IPS-18a (cell line): Measurements from ENCODE around the gene ZNF74.
"Not testable (repeated sequence)": the region's sequence is repeated elsewhere in the genome, so short reads cannot be mapped to it uniquely, and the experiment has no call there.

Source experiments
- H3K27ac ChIP-seq: one replicate; pipeline ENCODE4 v1.5.1; 2013; ENCODE audit warnings: low read length
- H3K27me3 ChIP-seq: one replicate; pipeline ENCODE4 v1.6.1; 2013; ENCODE audit warnings: mild to moderate bottlenecking, low read length; ENCODE audit not compliant: control insufficient read depth, insufficient read depth
- H3K36me3 ChIP-seq: one replicate; pipeline ENCODE4 v1.6.1; 2013; ENCODE audit warnings: low read depth, low read length; ENCODE audit not compliant: control insufficient read depth
- H3K4me1 ChIP-seq: one replicate; pipeline ENCODE4 v1.6.1; 2013; ENCODE audit warnings: low read depth, low read length; ENCODE audit not compliant: control insufficient read depth
- H3K4me3 ChIP-seq: one replicate; pipeline ENCODE4 v1.5.1; 2013; ENCODE audit warnings: low read length
- H3K9ac ChIP-seq: one replicate; pipeline ENCODE4 v1.6.1; 2013; ENCODE audit warnings: mild to moderate bottlenecking, low read length, moderate library complexity
- H3K9me3 ChIP-seq: one replicate; pipeline ENCODE4 v1.6.1; 2013; ENCODE audit warnings: low read depth, low read length; ENCODE audit not compliant: control insufficient read depth

The ZNF74 gene

DNA sequence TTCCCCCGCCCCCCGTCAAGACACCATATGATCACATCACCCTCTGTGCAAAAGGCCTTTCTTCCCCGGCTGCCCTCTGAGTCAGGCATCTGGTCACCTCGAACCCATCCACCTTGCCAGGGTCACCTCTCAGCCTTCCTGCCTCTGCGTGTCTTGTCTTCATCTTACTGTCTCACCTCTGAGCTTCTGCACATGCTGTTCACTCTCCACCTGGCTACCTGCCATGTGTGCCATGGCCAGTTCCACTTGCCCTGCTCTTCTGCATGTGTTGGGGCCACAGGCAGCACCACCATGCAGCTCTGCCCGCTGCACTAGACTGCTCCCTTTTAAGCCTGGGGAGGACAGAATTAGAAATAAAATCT is 9.8 kb downstream of the ZNF74 start:
- peaks cover 47% of the 10 kb centered on the region for H3K36me3 ChIP-seq
- H3K27me3 ChIP-seq = no peaks in the 10 kb centered on the region
- H3K4me1 ChIP-seq = no peaks in the 10 kb centered on the region
- H3K9me3 ChIP-seq = no peaks in the 10 kb centered on the region
- no peak overlapping the region for H3K4me3 ChIP-seq
- H3K27ac ChIP-seq = no peak overlapping the region
- H3K9ac ChIP-seq = no peak overlapping the region

GRCh38 chr22:20404881-20405280 is 10.9 kb downstream of the ZNF74 start:
- no peaks in the 10 kb centered on the region for H3K4me1 ChIP-seq
- H3K9ac ChIP-seq = no peak overlapping the region
- no peaks in the 10 kb centered on the region for H3K27me3 ChIP-seq
- no peaks in the 10 kb centered on the region for H3K9me3 ChIP-seq
- no peak overlapping the region for H3K27ac ChIP-seq
- peaks cover 47% of the 10 kb centered on the region for H3K36me3 ChIP-seq
- no peak overlapping the region for H3K4me3 ChIP-seq

GRCh38 chr22:20405291-20405930 is 11.5 kb downstream of the ZNF74 start:
- Histone ChIP-seq H3K36me3 (peaks cover 45% of the 10 kb centered on the region), H3K9me3 (no peaks in the 10 kb centered on the region), H3K27ac (no peak overlapping the region), H3K27me3 (no peaks in the 10 kb centered on the region), H3K4me3 (no peak overlapping the region), H3K9ac (no peak overlapping the region), H3K4me1 (no peaks in the 10 kb centered on the region)

- H3K36me3 ChIP-seq = peaks cover 41% of the 10 kb centered on the region
These were observed 12.2 kb downstream of the ZNF74 start for GRCh38 chr22:20405931-20406685.

GRCh38 chr22:20406686-20407408 is 12.9 kb downstream of the ZNF74 start:
- H3K36me3 ChIP-seq = peaks cover 39% of the 10 kb centered on the region
- H3K4me3 ChIP-seq = no peak overlapping the region
- no peak overlapping the region for H3K27ac ChIP-seq
- no peaks in the 10 kb centered on the region for H3K9me3 ChIP-seq
- no peak overlapping the region for H3K9ac ChIP-seq
- H3K27me3 ChIP-seq = no peaks in the 10 kb centered on the region
- H3K4me1 ChIP-seq = no peaks in the 10 kb centered on the region

More at GRCh38 chr22:20405931-20406685, 12.2 kb downstream of the ZNF74 start:
- Histone ChIP-seq H3K27ac (no peak overlapping the region), H3K9me3 (no peaks in the 10 kb centered on the region), H3K27me3 (no peaks in the 10 kb centered on the region), H3K9ac (no peak overlapping the region), H3K4me3 (no peak overlapping the region), H3K4me1 (no peaks in the 10 kb centered on the region)

DNA sequence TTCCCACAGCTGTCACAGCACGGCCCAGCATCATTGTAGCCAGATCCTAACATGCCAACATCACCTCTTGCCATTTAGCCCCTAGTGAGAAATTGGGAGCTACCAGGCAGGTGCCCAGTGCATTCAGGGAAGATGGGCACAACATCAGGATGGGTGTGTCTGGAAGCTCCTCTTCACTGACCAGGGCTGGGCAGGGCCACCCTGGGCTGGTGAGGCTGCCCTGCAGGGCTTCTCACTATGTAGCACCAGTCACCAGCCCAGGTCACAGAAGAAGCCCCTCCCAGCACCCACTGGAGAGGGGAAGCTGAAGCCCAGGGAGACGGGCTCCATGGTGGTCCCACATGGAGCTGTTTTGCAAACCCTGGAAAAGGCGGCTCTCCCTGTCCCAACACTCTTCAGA is 13.9 kb downstream of the ZNF74 start:
- Histone ChIP-seq H3K4me3 (no peak overlapping the region), H3K4me1 (no peaks in the 10 kb centered on the region), H3K9ac (no peak overlapping the region), H3K27me3 (no peaks in the 10 kb centered on the region), H3K27ac (no peak overlapping the region), H3K9me3 (no peaks in the 10 kb centered on the region), H3K36me3 (peaks cover 36% of the 10 kb centered on the region)

DNA sequence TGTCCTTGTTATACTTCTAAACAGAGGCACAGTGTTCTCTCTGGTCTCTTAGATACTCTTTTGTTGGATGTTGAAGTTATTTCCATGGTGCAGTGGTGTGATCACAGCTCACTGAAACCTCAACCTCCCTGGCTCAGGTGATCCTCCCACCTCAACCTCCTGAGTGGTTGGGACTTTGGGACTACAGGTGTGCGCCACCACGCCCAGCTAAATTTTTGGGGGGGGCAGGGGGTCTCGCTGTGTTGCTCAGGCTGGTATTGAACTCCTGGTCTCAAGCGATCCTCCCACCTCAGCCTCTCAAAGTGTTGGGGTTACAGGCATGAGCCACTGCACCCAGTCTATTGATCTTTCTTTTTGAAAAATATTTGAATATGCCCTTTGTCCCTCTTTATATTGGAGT is 14.9 kb downstream of the ZNF74 start:
- no peaks in the 10 kb centered on the region for H3K9me3 ChIP-seq
- no peaks in the 10 kb centered on the region for H3K27me3 ChIP-seq
- no peak overlapping the region for H3K9ac ChIP-seq
- no peak overlapping the region for H3K27ac ChIP-seq
- H3K36me3 ChIP-seq = peaks cover 25% of the 10 kb centered on the region
- H3K4me1 ChIP-seq = no peaks in the 10 kb centered on the region
- no peak overlapping the region for H3K4me3 ChIP-seq

DNA sequence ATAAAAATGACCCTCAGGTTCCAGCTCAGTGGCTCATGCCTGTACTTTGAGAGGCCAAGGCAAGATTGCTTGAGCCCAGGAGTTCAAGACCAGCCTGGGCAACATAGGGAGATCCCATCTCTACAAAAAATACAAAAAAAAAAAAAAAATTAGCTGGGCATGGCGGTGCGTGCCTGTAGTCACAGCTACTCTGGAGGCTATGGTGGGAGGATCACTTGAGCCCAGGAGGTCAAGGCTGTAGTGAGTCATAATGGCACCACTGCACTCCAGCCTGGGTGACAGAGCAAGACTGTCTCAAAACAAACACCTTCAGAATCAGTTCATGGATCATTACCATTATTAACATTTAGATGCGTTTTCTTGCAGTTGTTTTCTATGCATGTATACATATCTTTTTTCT is 15.4 kb downstream of the ZNF74 start:
- not testable (repeated sequence) for H3K27me3 ChIP-seq, H3K27ac ChIP-seq, H3K9ac ChIP-seq, H3K4me3 ChIP-seq, H3K4me1 ChIP-seq, H3K9me3 ChIP-seq
- peaks cover 22% of the 10 kb centered on the region for H3K36me3 ChIP-seq

- Histone ChIP-seq H3K36me3 (peaks cover 1% of the 10 kb centered on the region), H3K9me3 (no peaks in the 10 kb centered on the region), H3K27me3 (no peaks in the 10 kb centered on the region)
These were observed 18.7 kb downstream of the ZNF74 start for GRCh38 chr22:20412474-20413216.

DNA sequence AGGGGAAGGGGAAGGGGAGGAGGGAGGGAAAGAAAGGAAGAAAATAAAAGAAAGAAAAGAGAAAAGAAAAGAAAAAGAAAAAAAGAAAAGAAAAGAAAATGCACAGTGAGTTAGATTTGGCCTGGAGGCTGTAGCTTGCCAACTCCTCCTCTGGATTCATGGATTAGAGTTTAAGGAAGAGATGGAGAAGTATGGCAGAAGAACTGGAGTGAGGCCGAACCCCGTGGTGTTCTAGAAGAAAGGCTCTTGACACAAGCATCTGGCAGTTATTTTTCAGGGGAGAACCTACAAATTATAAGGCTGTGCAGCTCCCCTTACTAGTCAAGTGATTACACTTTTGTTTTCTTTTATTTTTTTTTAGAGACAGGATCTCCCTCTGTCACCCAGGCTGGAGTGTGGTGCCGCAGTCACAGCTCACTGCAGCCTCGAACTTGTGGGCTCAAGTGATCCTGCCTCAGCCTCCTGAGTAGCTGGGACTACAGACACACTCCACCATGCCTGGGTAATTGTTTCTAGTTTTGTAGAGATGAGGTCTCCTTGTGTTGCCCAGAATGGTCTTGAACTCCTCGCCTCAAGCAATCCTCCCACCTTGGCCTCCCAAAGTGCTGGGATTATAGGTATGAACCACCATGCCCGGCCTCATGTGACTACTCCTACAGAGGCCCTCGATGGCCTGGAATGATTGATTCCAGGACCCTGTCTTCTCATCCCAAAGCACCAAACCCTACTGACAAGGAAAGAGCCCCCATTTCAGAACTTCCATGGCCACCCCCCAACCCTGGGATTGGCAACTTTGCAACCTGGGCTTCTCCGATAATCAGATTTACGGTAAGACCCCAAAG is 19.5 kb downstream of the ZNF74 start:
- no peaks in the 10 kb centered on the region for H3K4me1 ChIP-seq
- no peak overlapping the region for H3K27ac ChIP-seq
- H3K9me3 ChIP-seq = no peaks in the 10 kb centered on the region
- no peaks in the 10 kb centered on the region for H3K27me3 ChIP-seq
- no peak overlapping the region for H3K9ac ChIP-seq
- no peak overlapping the region for H3K4me3 ChIP-seq
- H3K36me3 ChIP-seq = no peaks in the 10 kb centered on the region

More at GRCh38 chr22:20412474-20413216, 18.7 kb downstream of the ZNF74 start:
- Histone ChIP-seq H3K4me3 (no peak overlapping the region), H3K27ac (no peak overlapping the region), H3K9ac (no peak overlapping the region), H3K4me1 (no peaks in the 10 kb centered on the region)

DNA sequence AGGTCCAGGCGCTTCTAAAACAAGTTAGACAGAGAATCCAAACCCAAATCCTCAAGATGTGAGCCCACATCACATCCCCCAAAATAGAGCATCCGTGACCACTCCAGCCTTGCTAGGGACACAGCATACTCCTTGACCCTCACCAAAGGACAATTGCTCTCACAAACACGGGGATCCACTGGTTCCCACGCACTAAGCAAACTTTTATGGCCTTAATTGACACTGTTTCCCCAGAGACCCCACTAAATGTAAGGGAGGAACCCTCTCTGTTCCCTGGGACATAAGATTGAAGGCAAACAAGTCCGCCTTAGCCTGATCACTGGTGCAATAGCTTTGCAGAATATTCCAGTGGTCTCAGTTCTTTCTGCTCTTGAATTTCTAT is 20.1 kb downstream of the ZNF74 start:
- Histone ChIP-seq H3K4me3 (no peak overlapping the region), H3K9me3 (no peaks in the 10 kb centered on the region), H3K27ac (no peak overlapping the region), H3K4me1 (no peaks in the 10 kb centered on the region), H3K27me3 (no peaks in the 10 kb centered on the region), H3K9ac (no peak overlapping the region), H3K36me3 (no peaks in the 10 kb centered on the region)
